ENCODE results near the gene CTNNA3.

DNA sequence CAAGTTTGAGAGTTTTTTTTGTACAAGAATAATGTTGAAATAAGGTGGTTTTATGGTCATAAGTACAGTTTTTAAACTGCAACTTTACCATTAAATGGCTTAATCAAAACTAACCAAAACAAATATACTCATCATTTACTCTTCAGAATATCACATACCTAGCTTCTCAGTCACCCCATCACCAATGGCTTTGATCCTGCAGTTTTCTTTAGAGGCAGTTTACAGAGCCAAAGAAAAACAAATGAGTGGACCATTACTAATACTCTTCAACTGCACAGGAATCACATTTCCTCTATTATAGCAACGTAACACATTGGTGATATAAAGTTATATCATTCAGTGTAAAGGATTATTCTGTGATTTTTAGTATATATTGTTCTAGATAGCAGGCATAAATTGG, 1346.3 kb downstream of the CTNNA3 start:
- TF ChIP-seq, protein P1, sequence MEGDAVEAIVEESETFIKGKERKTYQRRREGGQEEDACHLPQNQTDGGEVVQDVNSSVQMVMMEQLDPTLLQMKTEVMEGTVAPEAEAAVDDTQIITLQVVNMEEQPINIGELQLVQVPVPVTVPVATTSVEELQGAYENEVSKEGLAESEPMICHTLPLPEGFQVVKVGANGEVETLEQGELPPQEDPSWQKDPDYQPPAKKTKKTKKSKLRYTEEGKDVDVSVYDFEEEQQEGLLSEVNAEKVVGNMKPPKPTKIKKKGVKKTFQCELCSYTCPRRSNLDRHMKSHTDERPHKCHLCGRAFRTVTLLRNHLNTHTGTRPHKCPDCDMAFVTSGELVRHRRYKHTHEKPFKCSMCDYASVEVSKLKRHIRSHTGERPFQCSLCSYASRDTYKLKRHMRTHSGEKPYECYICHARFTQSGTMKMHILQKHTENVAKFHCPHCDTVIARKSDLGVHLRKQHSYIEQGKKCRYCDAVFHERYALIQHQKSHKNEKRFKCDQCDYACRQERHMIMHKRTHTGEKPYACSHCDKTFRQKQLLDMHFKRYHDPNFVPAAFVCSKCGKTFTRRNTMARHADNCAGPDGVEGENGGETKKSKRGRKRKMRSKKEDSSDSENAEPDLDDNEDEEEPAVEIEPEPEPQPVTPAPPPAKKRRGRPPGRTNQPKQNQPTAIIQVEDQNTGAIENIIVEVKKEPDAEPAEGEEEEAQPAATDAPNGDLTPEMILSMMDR (IDR thresholded peaks at IDR 0.05 in 4 of 5, conservative IDR thresholded peaks at IDR 0.05 in 1 of 5) = no peak
- TF ChIP-seq POLR2A (IDR thresholded peaks at IDR 0.05) = no peak
